DMS114 treated with DMSO at 0.1 percent for 48 hours (cell line): ENCODE results near the gene TRIM67.

Experiments used
- DNase-seq: peaks from one replicate; lab custom pipeline; 2025; ENCODE audit not compliant: unreplicated experiment; lab: John Stamatoyannopoulos, UW

TRIM67 gene

GRCh38 chr1:231183639-231184590, 22.1 kb downstream of the TRIM67 start:
- no peak for DNase-seq

DNA sequence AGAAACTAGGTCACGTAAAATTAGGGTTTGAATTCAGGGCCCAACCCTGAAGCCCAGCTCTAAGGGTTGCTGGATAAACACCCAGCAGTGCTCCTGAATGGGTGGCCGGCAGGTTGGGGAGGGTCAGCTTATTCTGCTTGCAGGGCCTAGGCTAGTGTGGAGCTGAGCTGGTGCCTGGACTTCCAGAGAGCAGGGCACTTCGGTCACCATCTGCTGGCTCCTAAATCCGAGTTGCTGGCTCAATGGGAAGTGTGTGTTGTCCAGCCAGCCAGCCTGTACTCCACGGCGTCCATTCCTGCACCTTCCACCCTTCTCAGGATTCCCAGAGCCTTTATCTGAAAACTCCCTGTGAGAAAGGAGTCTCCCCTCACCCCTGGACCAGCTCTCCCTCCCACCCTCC, 23.0 kb downstream of the TRIM67 start:
- DNase-seq: no peak

- no peak for DNase-seq
Observed at GRCh38 chr1:231185391-231185790, 23.5 kb downstream of the TRIM67 start.

DNA sequence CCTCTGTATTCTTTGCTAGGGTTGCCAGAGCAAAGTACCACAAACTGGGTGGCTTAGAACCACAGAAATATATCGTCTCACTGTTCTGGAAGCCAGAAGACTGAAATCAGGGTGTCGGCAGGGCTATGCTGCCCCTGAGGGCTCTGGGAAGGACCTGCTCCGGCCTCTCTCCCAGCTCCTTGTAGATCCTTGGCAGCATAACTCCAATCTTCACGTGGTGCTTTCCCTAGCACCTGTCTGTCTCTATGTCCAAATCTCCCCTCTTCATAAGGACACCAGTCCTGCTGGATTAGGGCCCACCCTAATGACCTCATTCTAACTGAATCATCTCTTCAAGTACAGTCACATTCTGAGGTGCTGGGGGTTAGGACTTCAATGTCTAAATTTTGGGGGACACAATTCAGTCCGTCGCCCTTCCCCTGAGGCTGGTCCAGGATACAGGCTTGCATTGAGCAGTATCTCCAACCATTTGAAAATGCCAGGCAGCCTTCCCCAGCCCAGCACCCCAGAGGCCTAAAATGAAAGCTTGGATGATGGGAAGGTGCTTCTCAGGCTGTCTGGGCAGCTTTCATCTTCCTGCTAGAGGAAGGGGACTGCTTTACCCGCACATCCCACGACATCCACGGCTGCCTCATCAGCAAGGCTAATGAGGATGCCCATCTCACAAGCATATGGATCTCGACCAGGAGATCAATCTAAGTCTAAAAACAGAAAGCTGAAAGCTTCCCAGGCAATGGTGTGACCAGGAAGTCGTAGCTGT, 24.7 kb downstream of the TRIM67 start:
- no peak for DNase-seq

- no peak for DNase-seq
Observed at GRCh38 chr1:231187571-231187970, 25.7 kb downstream of the TRIM67 start.

DNA sequence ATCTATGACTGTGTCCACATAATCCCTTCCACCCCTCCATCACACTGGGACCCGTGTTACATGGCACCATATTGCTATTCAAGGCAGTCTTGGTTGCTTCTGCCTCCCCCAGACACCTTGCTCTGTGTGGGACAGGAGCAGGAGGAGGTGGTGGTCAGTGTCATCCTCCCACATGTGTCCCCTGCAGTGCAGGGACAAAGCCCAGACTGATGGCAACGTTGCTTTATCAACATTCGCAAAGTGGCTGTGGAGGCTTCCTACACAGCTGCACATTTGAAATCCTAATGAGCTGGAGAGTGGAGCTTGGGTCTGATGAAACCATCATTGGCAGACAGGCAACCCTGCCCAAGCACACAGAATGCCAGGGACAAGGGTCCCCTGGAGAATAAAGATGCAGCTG, 26.2 kb downstream of the TRIM67 start:
- DNase-seq: no peak

GRCh38 chr1:231188768-231189167, 26.9 kb downstream of the TRIM67 start:
- no peak for DNase-seq

- no peak for DNase-seq
Observed at GRCh38 chr1:231189683-231190270, 27.9 kb downstream of the TRIM67 start.

DNA sequence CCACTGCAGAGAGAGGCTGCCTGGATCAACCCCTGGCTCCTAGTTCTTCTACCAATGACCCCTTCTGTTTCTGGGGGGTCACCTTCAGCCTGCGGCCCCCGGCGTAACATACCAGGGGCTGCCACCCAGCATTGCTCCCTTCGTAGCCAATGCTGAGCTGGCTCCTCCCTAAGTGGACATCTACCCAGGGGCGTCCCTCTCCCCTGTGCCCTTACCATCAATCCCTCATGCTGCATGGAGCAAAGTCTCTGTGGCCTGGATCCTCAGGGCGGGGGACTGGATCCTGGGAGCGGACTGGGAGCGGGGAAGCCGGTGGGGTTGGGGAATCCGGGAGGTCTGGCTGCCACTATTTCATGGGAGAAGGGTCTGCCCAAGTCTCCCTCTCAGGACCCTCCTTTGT, 28.6 kb downstream of the TRIM67 start:
- DNase-seq: no peak

DNA sequence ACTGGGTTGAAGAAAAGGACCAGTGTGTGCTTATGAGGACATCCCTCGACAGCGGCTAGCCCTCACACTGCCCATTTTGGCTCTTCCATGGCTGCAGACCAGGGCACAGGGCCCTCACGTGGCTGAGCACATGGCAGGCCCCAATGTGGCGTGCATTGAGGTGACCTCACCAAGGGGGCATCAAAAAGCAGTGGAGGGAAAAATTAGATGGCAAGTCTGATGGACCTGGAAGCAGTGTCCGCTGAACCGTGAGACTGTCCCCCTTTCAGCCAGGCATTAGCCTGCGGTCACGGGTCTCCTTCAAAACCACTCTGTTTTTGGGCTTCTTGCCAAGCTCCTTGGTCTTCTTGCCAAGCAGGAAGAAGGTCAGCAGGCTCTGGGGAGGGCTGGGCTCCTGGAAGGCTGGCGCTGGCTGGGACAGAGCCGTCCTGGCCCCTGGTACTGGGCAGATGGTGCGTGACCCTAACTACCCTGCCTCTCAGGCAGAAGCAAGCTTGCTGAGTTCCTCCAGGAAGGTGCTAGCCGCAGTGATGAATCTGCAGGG, 30.8 kb downstream of the TRIM67 start:
- no peak for DNase-seq

DNA sequence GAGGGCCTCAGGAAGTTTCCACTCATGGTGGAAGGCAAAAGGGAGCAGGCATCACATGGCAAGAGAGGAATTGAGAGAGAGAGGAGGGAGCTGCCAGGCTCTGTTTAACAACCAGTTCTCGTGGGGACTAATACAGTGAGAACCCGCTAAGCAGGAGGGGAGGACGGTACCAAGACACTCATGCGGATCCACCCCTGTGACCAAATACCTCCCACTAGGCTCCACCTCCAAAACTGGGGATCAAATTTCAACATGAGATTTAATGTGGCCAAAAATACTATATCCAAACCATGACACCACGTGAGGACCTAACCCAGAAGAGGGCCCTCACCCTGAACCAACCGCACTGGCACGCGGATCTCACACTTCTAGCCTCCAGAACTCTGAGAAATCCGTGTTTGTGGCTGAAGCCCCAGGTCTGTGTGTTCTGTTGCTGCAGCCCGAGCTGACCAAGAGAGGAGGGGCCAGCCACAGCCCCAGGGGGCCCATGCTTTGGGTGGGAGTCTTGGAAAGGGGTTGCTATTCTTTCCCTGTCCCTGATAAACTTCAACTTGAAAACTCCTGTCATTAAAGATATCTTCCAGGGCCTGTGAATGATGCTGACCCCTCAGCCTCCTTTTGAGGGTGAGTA, 32.0 kb downstream of the TRIM67 start:
- DNase-seq: no peak

- DNase-seq: no peak
Observed at GRCh38 chr1:231194476-231194842, 32.6 kb downstream of the TRIM67 start.

GRCh38 chr1:231194843-231195516, 33.1 kb downstream of the TRIM67 start:
- DNase-seq: no peak

GRCh38 chr1:231196307-231196706, 34.4 kb downstream of the TRIM67 start:
- no peak for DNase-seq

GRCh38 chr1:231196728-231197127, 34.9 kb downstream of the TRIM67 start:
- no peak for DNase-seq

DNA sequence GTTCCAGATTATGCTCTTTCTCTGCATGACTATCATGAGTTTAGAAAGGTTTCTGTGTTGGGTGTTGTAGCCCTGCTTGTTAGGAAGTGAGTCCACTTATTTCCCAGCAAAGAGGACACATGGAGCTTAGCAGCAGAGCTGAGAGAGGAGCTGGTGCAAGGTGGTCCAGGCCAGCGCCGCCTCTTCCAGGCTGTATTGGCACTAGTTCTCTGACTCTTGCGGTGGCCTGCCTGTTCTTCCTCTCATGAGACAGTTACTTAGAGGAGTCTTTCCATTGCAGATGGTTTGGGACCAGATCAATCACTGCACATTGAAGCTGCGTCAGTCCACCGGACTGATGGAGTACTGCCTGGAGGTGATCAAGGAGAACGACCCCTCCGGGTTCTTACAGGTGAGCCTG, 38.0 kb downstream of the TRIM67 start:
- DNase-seq: no peak

GRCh38 chr1:231200388-231201031, 38.7 kb downstream of the TRIM67 start:
- DNase-seq: no peak

GRCh38 chr1:231201375-231201978, 39.6 kb downstream of the TRIM67 start:
- DNase-seq: no peak

- DNase-seq: no peak
Observed at GRCh38 chr1:231201979-231202633, 40.2 kb downstream of the TRIM67 start.
